H9 (cell line): ENCODE data around the gene OPRPN. TPM values are rescaled to one million over a fixed set of nuclear protein-coding genes. Genes with fewer than 3 reads are reported as not detected.

Source experiments
- DNase-seq: peaks from one replicate; pipeline ENCODE4 v3.0.0-alpha.2; 2017
- H2AFZ ChIP-seq: one replicate; pipeline ENCODE4 v1.6.1; 2013; ENCODE audit warnings: mild to moderate bottlenecking, low read length, control low read depth, moderate library complexity
- H2AK5ac ChIP-seq: 2 replicates; pipeline ENCODE4 v1.6.1; 2013; ENCODE audit warnings: low read length, control low read depth, mixed read lengths; ENCODE audit not compliant: insufficient read length
- H2BK120ac ChIP-seq: one replicate; pipeline ENCODE4 v1.6.1; 2013; ENCODE audit warnings: low read depth, mild to moderate bottlenecking, low read length, control low read depth, inconsistent platforms; ENCODE audit not compliant: poor library complexity, severe bottlenecking
- H2BK12ac ChIP-seq: 2 replicates; pipeline ENCODE4 v1.6.1; 2013; ENCODE audit warnings: low read length, control low read depth, mixed read lengths, low read depth; ENCODE audit not compliant: insufficient read length
- H2BK15ac ChIP-seq: 2 replicates; pipeline ENCODE4 v1.6.1; 2013; ENCODE audit warnings: low read depth, low read length, control low read depth
- H2BK20ac ChIP-seq: one replicate; pipeline ENCODE4 v1.6.1; 2013; ENCODE audit warnings: low read depth, mild to moderate bottlenecking, low read length, control low read depth, inconsistent platforms; ENCODE audit not compliant: poor library complexity, severe bottlenecking
- H2BK5ac ChIP-seq: 2 replicates; pipeline ENCODE4 v1.6.1; 2013; ENCODE audit warnings: low read length, control low read depth, mixed read lengths; ENCODE audit not compliant: insufficient read length
- H3K14ac ChIP-seq: 2 replicates; pipeline ENCODE4 v1.6.1; 2013; ENCODE audit warnings: low read length, control low read depth; ENCODE audit not compliant: insufficient read depth
- H3K18ac ChIP-seq: 2 replicates; pipeline ENCODE4 v1.6.1; 2013; ENCODE audit warnings: low read depth, mild to moderate bottlenecking, mixed read lengths, low read length, control low read depth; ENCODE audit not compliant: insufficient read length
- H3K23ac ChIP-seq: 2 replicates; pipeline ENCODE4 v1.6.1; 2013; ENCODE audit warnings: low read length, control low read depth, mixed read lengths, low read depth; ENCODE audit not compliant: insufficient read length
- H3K23me2 ChIP-seq: 2 replicates; pipeline ENCODE4 v1.6.1; 2013; ENCODE audit warnings: low read depth, mild to moderate bottlenecking, mixed read lengths, low read length, control low read depth; ENCODE audit not compliant: insufficient read length, poor library complexity, severe bottlenecking
- H3K27ac ChIP-seq: 2 replicates; pipeline ENCODE4 v1.5.1; 2013; ENCODE audit warnings: low read length, control low read depth, mixed read lengths, low read depth; ENCODE audit not compliant: insufficient read length
- H3K27me3 ChIP-seq: 2 replicates; pipeline ENCODE4 v1.6.1; 2013; ENCODE audit warnings: low read length, control low read depth, inconsistent platforms; ENCODE audit not compliant: insufficient read depth
- H3K4ac ChIP-seq: 2 replicates; pipeline ENCODE4 v1.6.1; 2013; ENCODE audit warnings: low read depth, mild to moderate bottlenecking, control low read depth, inconsistent platforms, low read length, moderate library complexity
- H3K4me1 ChIP-seq: 2 replicates; pipeline ENCODE4 v1.6.1; 2013; ENCODE audit warnings: low read length, control low read depth, inconsistent platforms; ENCODE audit not compliant: insufficient read depth
- H3K4me2 ChIP-seq: 2 replicates; pipeline ENCODE4 v1.6.1; 2013; ENCODE audit warnings: low read length, control low read depth, mixed read lengths; ENCODE audit not compliant: insufficient read length, insufficient read depth
- H3K56ac ChIP-seq: 2 replicates; pipeline ENCODE4 v1.6.1; 2013; ENCODE audit warnings: low read depth, mild to moderate bottlenecking, mixed read lengths, low read length, control low read depth; ENCODE audit not compliant: insufficient read length
- H3K79me1 ChIP-seq: 2 replicates; pipeline ENCODE4 v1.6.1; 2013; ENCODE audit warnings: low read depth, mild to moderate bottlenecking, moderate library complexity, low read length, control low read depth, inconsistent platforms; ENCODE audit not compliant: insufficient read depth, poor library complexity, severe bottlenecking
- H3K79me2 ChIP-seq: 2 replicates; pipeline ENCODE4 v1.6.1; 2013; ENCODE audit warnings: low read length, control low read depth, inconsistent platforms; ENCODE audit not compliant: insufficient read depth
- H3K9ac ChIP-seq: 2 replicates; pipeline ENCODE4 v1.6.1; 2013; ENCODE audit warnings: low read length, control low read depth, mixed read lengths; ENCODE audit not compliant: insufficient read length; ENCODE audit errors: extremely low read depth
- H3K9me3 ChIP-seq: one replicate; pipeline ENCODE4 v1.6.1; 2013; ENCODE audit warnings: low read depth, low read length, inconsistent platforms; ENCODE audit not compliant: control insufficient read depth
- H3T11ph ChIP-seq: one replicate; pipeline ENCODE4 v1.6.1; 2013; ENCODE audit warnings: mild to moderate bottlenecking, low read length, control low read depth, inconsistent platforms
- H4K20me1 ChIP-seq: one replicate; pipeline ENCODE4 v1.6.1; 2013; ENCODE audit not compliant: control insufficient read depth, insufficient read length, insufficient read depth
- H4K5ac ChIP-seq: 2 replicates; pipeline ENCODE4 v1.6.1; 2013; ENCODE audit warnings: low read depth, mild to moderate bottlenecking, mixed read lengths, low read length, control low read depth; ENCODE audit not compliant: insufficient read length
- H4K8ac ChIP-seq: replicated peaks from 2 replicates; pipeline ENCODE4 v1.6.1; 2013; ENCODE audit warnings: low read length, control low read depth, mixed read lengths, low read depth; ENCODE audit not compliant: insufficient read length
- H4K91ac ChIP-seq: 2 replicates; pipeline ENCODE4 v1.6.1; 2013; ENCODE audit warnings: low read depth, mild to moderate bottlenecking, moderate library complexity, mixed read lengths, low read length, control low read depth; ENCODE audit not compliant: insufficient read length
- H3K27ac Mint-ChIP-seq, 3 experiments: 2 replicates in 2 of 3; 3 replicates in 1 of 3; pipeline ENCODE4 v1.8.0; 2020 to 2021; ENCODE audit warnings: mixed read lengths in 3 of 3, mild to moderate bottlenecking in 1 of 3, moderate library complexity in 1 of 3
- H3K27me3 Mint-ChIP-seq: 2 replicates; pipeline ENCODE4 v1.8.0; 2021; ENCODE audit warnings: low read depth, mild to moderate bottlenecking, moderate library complexity, mixed read lengths
- H3K36me3 Mint-ChIP-seq, 3 experiments: 2 replicates in 2 of 3; 3 replicates in 1 of 3; pipeline ENCODE4 v1.8.0; 2020 to 2021; ENCODE audit warnings: low read depth in 3 of 3, mixed read lengths in 3 of 3; ENCODE audit not compliant: insufficient read depth in 1 of 3
- H3K4me1 Mint-ChIP-seq, 2 experiments: 2 replicates each; pipeline ENCODE4 v1.8.0; 2020; ENCODE audit warnings: mixed read lengths in 2 of 2
- H3K4me3 Mint-ChIP-seq, 2 experiments: 2 replicates in 1 of 2; 3 replicates in 1 of 2; pipeline ENCODE4 v1.8.0; 2020 to 2021; ENCODE audit warnings: mild to moderate bottlenecking in 2 of 2, mixed read lengths in 2 of 2, moderate library complexity in 1 of 2
- H3K9me3 Mint-ChIP-seq, 2 experiments: 2 replicates in 1 of 2; 3 replicates in 1 of 2; pipeline ENCODE4 v1.8.0; 2020; ENCODE audit warnings: mild to moderate bottlenecking in 2 of 2, mixed read lengths in 2 of 2, moderate library complexity in 1 of 2
- CTCF ChIP-seq: fragments of 200-600 bp; sonication (generic); conservative IDR thresholded peaks from 3 replicates; pipeline ENCODE4 v1.8.0; 2021; ENCODE audit warnings: antibody characterized with exemption, mild to moderate bottlenecking
- WGBS: extraction: QIAGEN DNeasy Blood & Tissue Kit; methylation state at CpG from one replicate; pipeline ENCODE4 v1.1.7; 2013; ENCODE audit warnings: missing lambda C conversion rate, low lambda C conversion rate, mixed read lengths; ENCODE audit not compliant: insufficient read length; ENCODE audit errors: extremely low coverage; 5-methylcytosine and 5-hydroxymethylcytosine counted together
- total RNA-seq: library from RNA; stranded (reverse); gene quantifications from 2 replicates; pipeline ENCODE4 v1.2.1, GENCODE V29; 2021

Gene OPRPN
- total RNA-seq, 1 experiment from 2014 or later, result not detected

GRCh38 chr4:70405765-70406164 is 8.0 kb downstream of the OPRPN start:
- no peak overlapping the region for H3K56ac ChIP-seq
- H4K20me1 ChIP-seq, result no peaks in the 10 kb centered on the region
- H3K27me3 Mint-ChIP-seq, result no peaks in the 10 kb centered on the region
- no peaks in the 10 kb centered on the region for H3K79me1 ChIP-seq
- no peaks in the 10 kb centered on the region for H3K9me3 ChIP-seq
- no CpG with 5 or more reads among the region's 6 CpGs for WGBS
- no peak overlapping the region for H2BK20ac ChIP-seq
- DNase-seq, result no peak
- H3K9me3 Mint-ChIP-seq, result peaks cover 0 to 2% of the 10 kb centered on the region in 2 experiments; a peak in 1 of 5 replicates
- H3K14ac ChIP-seq, result no peak overlapping the region
- H2BK15ac ChIP-seq, result no peak overlapping the region
- no peak for TF ChIP-seq CTCF
- no peak overlapping the region for H2BK5ac ChIP-seq
- H3K23ac ChIP-seq, result no peak overlapping the region
- no peak overlapping the region for H4K8ac ChIP-seq
- no peak overlapping the region for H2AK5ac ChIP-seq
- no peak overlapping the region for H4K5ac ChIP-seq
- H3K4me1 Mint-ChIP-seq, result no peaks in the 10 kb centered on the region
- no peak overlapping the region for H2BK12ac ChIP-seq
- no peak overlapping the region for H3T11ph ChIP-seq
- no peaks in the 10 kb centered on the region for H3K27me3 ChIP-seq
- H2BK120ac ChIP-seq, result no peak overlapping the region
- no peak overlapping the region for H4K91ac ChIP-seq
- H3K27ac ChIP-seq, result no peak overlapping the region
- no peak overlapping the region for H3K4me3 Mint-ChIP-seq
- H2AFZ ChIP-seq, result no peak overlapping the region
- no peaks in the 10 kb centered on the region for H3K23me2 ChIP-seq
- H3K79me2 ChIP-seq, result no peaks in the 10 kb centered on the region; the same call in 1 of the 2 replicates
- no peak overlapping the region for H3K18ac ChIP-seq
- no peaks in the 10 kb centered on the region for H3K4me1 ChIP-seq
- H3K9ac ChIP-seq, result no peak overlapping the region
- H3K36me3 Mint-ChIP-seq, result no peaks in the 10 kb centered on the region
- no peak overlapping the region for H3K27ac Mint-ChIP-seq
- H3K4ac ChIP-seq, result no peak overlapping the region
- H3K4me2 ChIP-seq, result no peak overlapping the region
